ENCODE measurements around the gene KCNJ6.

The KCNJ6 gene

GRCh38 chr21:37784591-37785318, 131.5 kb downstream of the KCNJ6 start:
- no peaks in the 10 kb centered on the region for H3K36me3 ChIP-seq (replicated peaks; ENCODE audit: low read depth, low read length)
- no peaks in the 10 kb centered on the region for H3K79me2 ChIP-seq (ENCODE audit: low read length)
- H3K4me3 ChIP-seq (ENCODE audit: low read length), result no peak overlapping the region
- H3K9me3 ChIP-seq (ENCODE audit: insufficient read depth, low read length), result no peaks in the 10 kb centered on the region
- H3K27me3 ChIP-seq (ENCODE audit: low read depth, low read length), result no peaks in the 10 kb centered on the region
- H3K27ac ChIP-seq (ENCODE audit: low read length), result no peak overlapping the region
- no peaks in the 10 kb centered on the region for H3K4me1 ChIP-seq (ENCODE audit: low read length)
- H3K9ac ChIP-seq (ENCODE audit: low read length), result no peak overlapping the region
- TF ChIP-seq EZH2phosphoT487 (IDR thresholded peaks at IDR 0.05; ENCODE audit: low read depth), result no peak
- TF ChIP-seq CTCF (IDR thresholded peaks at IDR 0.05; ENCODE audit: low read depth, low read length), result no peak
- H2AFZ ChIP-seq (ENCODE audit: low read depth, low read length), result no peak overlapping the region
- H3K4me2 ChIP-seq (ENCODE audit: low read length), result no peak overlapping the region
- no peaks in the 10 kb centered on the region for H4K20me1 ChIP-seq (ENCODE audit: insufficient read depth, low read length)

GRCh38 chr21:37783016-37783415, 133.2 kb downstream of the KCNJ6 start:
- Histone ChIP-seq H4K20me1 (ENCODE audit: insufficient read depth, low read length) (no peaks in the 10 kb centered on the region), H3K9me3 (ENCODE audit: insufficient read depth, low read length) (no peaks in the 10 kb centered on the region), H3K9ac (ENCODE audit: low read length) (no peak overlapping the region), H3K4me3 (ENCODE audit: low read length) (no peak overlapping the region), H3K4me2 (ENCODE audit: low read length) (no peak overlapping the region), H3K4me1 (ENCODE audit: low read length) (no peaks in the 10 kb centered on the region), H3K27ac (ENCODE audit: low read length) (no peak overlapping the region), H3K27me3 (ENCODE audit: low read depth, low read length) (no peaks in the 10 kb centered on the region), H2AFZ (ENCODE audit: low read depth, low read length) (no peak overlapping the region), H3K79me2 (ENCODE audit: low read length) (no peaks in the 10 kb centered on the region), H3K36me3 (replicated peaks; ENCODE audit: low read depth, low read length) (no peaks in the 10 kb centered on the region)
- TF ChIP-seq CTCF (IDR thresholded peaks at IDR 0.05; ENCODE audit: low read depth, low read length) (no peak), EZH2phosphoT487 (IDR thresholded peaks at IDR 0.05; ENCODE audit: low read depth) (no peak)

- no peak overlapping the region for H3K9ac ChIP-seq (ENCODE audit: low read length)
- no peak overlapping the region for H3K27ac ChIP-seq (ENCODE audit: low read length)
- H3K79me2 ChIP-seq (ENCODE audit: low read length), result no peaks in the 10 kb centered on the region
- H2AFZ ChIP-seq (ENCODE audit: low read depth, low read length), result no peak overlapping the region
- no peaks in the 10 kb centered on the region for H3K36me3 ChIP-seq (replicated peaks; ENCODE audit: low read depth, low read length)
- no peaks in the 10 kb centered on the region for H4K20me1 ChIP-seq (ENCODE audit: insufficient read depth, low read length)
- H3K4me2 ChIP-seq (ENCODE audit: low read length), result no peak overlapping the region
- no peak for TF ChIP-seq CTCF (IDR thresholded peaks at IDR 0.05; ENCODE audit: low read depth, low read length)
- no peak for TF ChIP-seq EZH2phosphoT487 (IDR thresholded peaks at IDR 0.05; ENCODE audit: low read depth)
- no peak overlapping the region for H3K4me3 ChIP-seq (ENCODE audit: low read length)
- no peaks in the 10 kb centered on the region for H3K9me3 ChIP-seq (ENCODE audit: insufficient read depth, low read length)
- no peaks in the 10 kb centered on the region for H3K27me3 ChIP-seq (ENCODE audit: low read depth, low read length)
- H3K4me1 ChIP-seq (ENCODE audit: low read length), result no peaks in the 10 kb centered on the region
These were observed 135.0 kb downstream of the KCNJ6 start for GRCh38 chr21:37780991-37781983.

DNA sequence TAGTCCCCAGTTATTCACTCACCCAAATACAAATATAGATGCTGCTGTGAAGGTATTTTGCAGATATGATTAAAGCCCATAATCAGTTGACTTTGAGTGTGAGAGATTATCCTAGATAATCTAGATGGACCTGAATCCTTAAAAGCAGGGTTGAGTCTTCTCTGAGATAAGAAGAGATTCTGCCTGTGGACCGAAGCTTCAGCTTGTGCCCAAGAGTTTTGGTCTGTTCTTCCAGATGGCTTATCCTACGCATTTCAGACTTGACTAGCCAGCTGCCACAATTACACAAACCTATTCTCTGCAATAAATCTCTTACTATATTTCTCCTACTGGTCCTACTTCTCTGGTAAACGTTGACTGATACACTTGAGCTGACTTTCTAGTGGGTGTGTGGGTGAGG, 145.1 kb downstream of the KCNJ6 start:
- H3K4me1 ChIP-seq (ENCODE audit: low read length), result no peaks in the 10 kb centered on the region
- H3K9ac ChIP-seq (ENCODE audit: low read length), result no peak overlapping the region
- H3K4me2 ChIP-seq (ENCODE audit: low read length), result no peak overlapping the region
- H4K20me1 ChIP-seq (ENCODE audit: insufficient read depth, low read length), result no peaks in the 10 kb centered on the region
- no peaks in the 10 kb centered on the region for H3K36me3 ChIP-seq (replicated peaks; ENCODE audit: low read depth, low read length)
- no peak overlapping the region for H2AFZ ChIP-seq (ENCODE audit: low read depth, low read length)
- no peaks in the 10 kb centered on the region for H3K79me2 ChIP-seq (ENCODE audit: low read length)
- TF ChIP-seq EZH2phosphoT487 (IDR thresholded peaks at IDR 0.05; ENCODE audit: low read depth) (no peak), CTCF (IDR thresholded peaks at IDR 0.05; ENCODE audit: low read depth, low read length) (no peak)
- no peak overlapping the region for H3K27ac ChIP-seq (ENCODE audit: low read length)
- no peak overlapping the region for H3K4me3 ChIP-seq (ENCODE audit: low read length)
- no peaks in the 10 kb centered on the region; the same call in 1 of the 2 replicates for H3K27me3 ChIP-seq (ENCODE audit: low read depth, low read length)
- H3K9me3 ChIP-seq (ENCODE audit: insufficient read depth, low read length), result no peaks in the 10 kb centered on the region
